NCI-H774 (cell line): ENCODE data around the gene RPL29.
"Not testable (repeated sequence)": the region's sequence is repeated elsewhere in the genome, so short reads cannot be mapped to it uniquely, and the experiment has no call there.

ENCODE experiments used
- DNase-seq: peaks from one replicate; lab custom pipeline; 2025; lab: John Stamatoyannopoulos, UW

Gene RPL29

GRCh38 chr3:51995346-51996163 is at the start of gene RPL29:
TSS of gene RPL29 (minus strand) at chr3:51995895. CDS start at chr3:51995461, 434 bp downstream.
- DNase-seq = peak; percentile 74

GRCh38 chr3:52044869-52045619 is 49.3 kb upstream of the RPL29 start:
- DNase-seq = no peak

- no peak for DNase-seq
Observed at GRCh38 chr3:52043750-52044149, 48.1 kb upstream of the RPL29 start.

- DNase-seq = not testable (repeated sequence)
Observed at GRCh38 chr3:52043039-52043438, 47.3 kb upstream of the RPL29 start.

GRCh38 chr3:52041118-52041731 is 45.5 kb upstream of the RPL29 start:
- DNase-seq = no peak

GRCh38 chr3:52040600-52040999 is 44.9 kb upstream of the RPL29 start:
- no peak for DNase-seq

- no peak for DNase-seq
Observed at GRCh38 chr3:52039846-52040245, 44.2 kb upstream of the RPL29 start.

GRCh38 chr3:52039426-52039825 is 43.7 kb upstream of the RPL29 start:
- DNase-seq = no peak

- DNase-seq = no peak
Observed at GRCh38 chr3:52038227-52038626, 42.5 kb upstream of the RPL29 start.

- DNase-seq = no peak
Observed at GRCh38 chr3:52037291-52037690, 41.6 kb upstream of the RPL29 start.

- DNase-seq = no peak
Observed at GRCh38 chr3:52036829-52037228, 41.1 kb upstream of the RPL29 start.

- no peak for DNase-seq
Observed at GRCh38 chr3:52036222-52036694, 40.6 kb upstream of the RPL29 start.

- no peak for DNase-seq
Observed at GRCh38 chr3:52034651-52035050, 39.0 kb upstream of the RPL29 start.

GRCh38 chr3:52034212-52034611 is 38.5 kb upstream of the RPL29 start:
- DNase-seq = no peak

GRCh38 chr3:52033748-52034147 is 38.1 kb upstream of the RPL29 start:
- not testable (repeated sequence) for DNase-seq

GRCh38 chr3:52032702-52033408 is 37.2 kb upstream of the RPL29 start:
- no peak for DNase-seq

GRCh38 chr3:52031896-52032295 is 36.2 kb upstream of the RPL29 start:
- DNase-seq = no peak

- DNase-seq = no peak
Observed at GRCh38 chr3:52030714-52031310, 35.1 kb upstream of the RPL29 start.

- no peak for DNase-seq
Observed at GRCh38 chr3:52029535-52029934, 33.8 kb upstream of the RPL29 start.

GRCh38 chr3:52029053-52029452 is 33.4 kb upstream of the RPL29 start:
- no peak for DNase-seq

- DNase-seq = no peak
Observed at GRCh38 chr3:52028572-52028971, 32.9 kb upstream of the RPL29 start.

- no peak for DNase-seq
Observed at GRCh38 chr3:52026041-52026440, 30.3 kb upstream of the RPL29 start.
